ENCODE measurements around the gene SLC16A6. TPM values are rescaled to one million over a fixed set of nuclear protein-coding genes. Genes with fewer than 3 reads are reported as not detected.

The SLC16A6 gene
- total RNA-seq, 1 experiment from 2014 or later, result 4.8 TPM

GRCh38 chr17:68319410-68320162 lies 28.7 kb upstream of the SLC16A6 start:
- Histone ChIP-seq H3K9me2 (ENCODE audit: insufficient read depth) (no peaks in the 10 kb centered on the region), H3K4me3 (replicated peaks in 1 of 2; ENCODE audit: low read depth in 1 of 2, low read length in 2 of 2) (no peak overlapping the region), H2AFZ (ENCODE audit: low read depth, low read length, poor library complexity, severe bottlenecking) (no peak overlapping the region), H3K27me3 (ENCODE audit: insufficient read depth, low read length) (no peaks in the 10 kb centered on the region), H3K9me3 (ENCODE audit: control insufficient read depth in 1 of 2, insufficient read depth in 1 of 2, low read depth in 1 of 2, low read length in 2 of 2) (no peaks in the 10 kb centered on the region), H3K27ac (ENCODE audit: low read depth, low read length) (no peak overlapping the region), H3K4me1 (ENCODE audit: control insufficient read depth in 1 of 2, insufficient read depth in 2 of 2, low read length in 2 of 2) (peaks cover 23 to 33% of the 10 kb centered on the region in 2 experiments), H3K79me2 (ENCODE audit: insufficient read depth, low read length) (no peaks in the 10 kb centered on the region), H3K36me3 (ENCODE audit: control insufficient read depth in 1 of 2, insufficient read depth in 2 of 2, low read length in 2 of 2) (no peaks in the 10 kb centered on the region), H3K4me2 (ENCODE audit: low read length) (no peak overlapping the region), H4K20me1 (ENCODE audit: insufficient read depth) (no peaks in the 10 kb centered on the region), H3K9ac (ENCODE audit: low read length) (no peak overlapping the region)
- no peak for ATAC-seq
- RAD21 ChIA-PET (ENCODE audit: low non-redundant PET in 1 of 2, low total read pairs in 2 of 2, uncharacterized antibody in 2 of 2, unreplicated experiment in 2 of 2), result no interaction called here
- no TSS peak for BruUV-seq (replicated peaks)
- no peak for TF ChIP-seq EZH2 (IDR thresholded peaks at IDR 0.05)
- TF ChIP-seq CBX3 (IDR thresholded peaks at IDR 0.05; ENCODE audit: low read depth), result no peak
- TF ChIP-seq, protein P1, sequence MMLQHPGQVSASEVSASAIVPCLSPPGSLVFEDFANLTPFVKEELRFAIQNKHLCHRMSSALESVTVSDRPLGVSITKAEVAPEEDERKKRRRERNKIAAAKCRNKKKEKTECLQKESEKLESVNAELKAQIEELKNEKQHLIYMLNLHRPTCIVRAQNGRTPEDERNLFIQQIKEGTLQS (IDR thresholded peaks at IDR 0.05), result no peak
- TF ChIP-seq POLR2AphosphoS5 (IDR thresholded peaks at IDR 0.05; ENCODE audit: low read depth, low read length), result no peak
- TF ChIP-seq POLR2A (IDR thresholded peaks at IDR 0.05; ENCODE audit: borderline replicate concordance, extremely low read depth, insufficient read depth, insufficient read length), result no peak
- TF ChIP-seq CEBPB (IDR thresholded peaks at IDR 0.05; ENCODE audit: low read depth), result no peak
- TF ChIP-seq SIN3A (IDR thresholded peaks at IDR 0.05; ENCODE audit: low read depth), result no peak
- CTCF ChIA-PET, result interaction anchor here (1.3 to 1.9 kb wide), 2 partner anchors 9 to 79 kb away, joined by 3 to 5 read pairs; no protein-coding TSS in a partner anchor
- DNase-seq (ENCODE audit: low read depth, low spot score), result no peak
- intact Hi-C loops (cut with micrococcal nuclease), result no loop called here
- POLR2A ChIA-PET, result interaction anchor here (1.4 kb wide), 1 partner anchor 79 kb away, joined by 3 read pairs; no protein-coding TSS in a partner anchor
